Astrocyte (in vitro differentiated cells and primary cell): ENCODE results near the gene VOPP1. TPM values are rescaled to one million over a fixed set of nuclear protein-coding genes. Genes with fewer than 3 reads are reported as not detected.

Source experiments
- DNase-seq: peaks from one replicate; pipeline ENCODE4 v3.0.0-alpha.2; 2010; ENCODE audit warnings: low read depth
- FAIRE-seq: peaks from 2 replicates; lab custom pipeline; 2011; peaks lifted over from hg19 to GRCh38; lab: Jason Lieb, UNC
- H2AFZ ChIP-seq: 2 replicates; pipeline ENCODE4 v1.6.0; 2012; ENCODE audit warnings: low read depth, low read length, inconsistent platforms
- H3K27ac ChIP-seq: 2 replicates; pipeline ENCODE4 v1.5.1; 2011; ENCODE audit warnings: low read depth, low read length, inconsistent platforms
- H3K27me3 ChIP-seq: 2 replicates; pipeline ENCODE4 v1.6.0; 2011; ENCODE audit warnings: low read length, inconsistent platforms; ENCODE audit not compliant: insufficient read depth
- H3K36me3 ChIP-seq: 2 replicates; pipeline ENCODE4 v1.5.1; 2011; ENCODE audit warnings: low read length, inconsistent platforms; ENCODE audit not compliant: insufficient read depth
- H3K4me1 ChIP-seq: 2 replicates; pipeline ENCODE4 v1.5.1; 2011; ENCODE audit warnings: low read length, inconsistent platforms; ENCODE audit not compliant: insufficient read depth
- H3K4me2 ChIP-seq: 2 replicates; pipeline ENCODE4 v1.6.0; 2012; ENCODE audit warnings: low read length, inconsistent platforms
- H3K4me3 ChIP-seq: 2 replicates; pipeline ENCODE4 v1.5.1; 2011; ENCODE audit warnings: low read depth, mild to moderate bottlenecking, low read length, inconsistent platforms; ENCODE audit not compliant: insufficient read depth
- H3K79me2 ChIP-seq: 2 replicates; pipeline ENCODE4 v1.6.0; 2012; ENCODE audit warnings: mild to moderate bottlenecking, low read length, inconsistent platforms; ENCODE audit not compliant: insufficient read depth
- H3K9ac ChIP-seq: 2 replicates; pipeline ENCODE4 v1.6.0; 2012; ENCODE audit warnings: mild to moderate bottlenecking, low read length, inconsistent platforms
- H3K9me3 ChIP-seq: 2 replicates; pipeline ENCODE4 v1.5.1; 2012; ENCODE audit warnings: low read depth, mild to moderate bottlenecking, low read length, inconsistent platforms; ENCODE audit not compliant: insufficient read depth
- H4K20me1 ChIP-seq: 2 replicates; pipeline ENCODE4 v1.6.0; 2012; ENCODE audit warnings: low read length, inconsistent platforms; ENCODE audit not compliant: insufficient read depth
- H3K27ac Mint-ChIP-seq: one replicate; pipeline ENCODE4 v1.8.0; 2021; ENCODE audit warnings: mild to moderate bottlenecking, mixed read lengths; ENCODE audit not compliant: unreplicated experiment
- H3K27me3 Mint-ChIP-seq: one replicate; pipeline ENCODE4 v1.8.0; 2021; ENCODE audit warnings: low read depth, mixed read lengths; ENCODE audit not compliant: unreplicated experiment
- H3K36me3 Mint-ChIP-seq: one replicate; pipeline ENCODE4 v1.8.0; 2021; ENCODE audit warnings: low read depth, mixed read lengths; ENCODE audit not compliant: unreplicated experiment
- H3K4me1 Mint-ChIP-seq: one replicate; pipeline ENCODE4 v1.8.0; 2021; ENCODE audit warnings: low read depth, mixed read lengths; ENCODE audit not compliant: unreplicated experiment
- H3K4me3 Mint-ChIP-seq: one replicate; pipeline ENCODE4 v1.8.0; 2021; ENCODE audit warnings: mild to moderate bottlenecking, moderate library complexity, mixed read lengths; ENCODE audit not compliant: unreplicated experiment
- H3K9me3 Mint-ChIP-seq: one replicate; pipeline ENCODE4 v1.8.0; 2021; ENCODE audit warnings: mild to moderate bottlenecking, mixed read lengths; ENCODE audit not compliant: unreplicated experiment
- EZH2 ChIP-seq: IDR thresholded peaks from 2 replicates; pipeline ENCODE4 v1.6.1; 2012; ENCODE audit warnings: mild to moderate bottlenecking, low read length, inconsistent platforms; ENCODE audit not compliant: insufficient read depth
- total RNA-seq: library from RNA; stranded (reverse); gene quantifications from 2 replicates; pipeline ENCODE4 v1.2.1, GENCODE V29; 2021
- TF ChIP-seq, protein P1 (sequence below): IDR thresholded peaks from 2 replicates; pipeline ENCODE4 v1.5.1; 2011; ENCODE audit warnings: low read depth, mild to moderate bottlenecking, inconsistent platforms, low read length, moderate library complexity; ENCODE audit not compliant: insufficient read depth

VOPP1 gene
- total RNA-seq, 1 donor from 2014 or later, result 133 TPM

- no peaks in the 10 kb centered on the region for H3K9me3 ChIP-seq
- H3K4me3 ChIP-seq, result no peak overlapping the region
- Mint-ChIP-seq H3K4me3 (no peak overlapping the region), H3K4me1 (peaks cover 3% of the 10 kb centered on the region), H3K27me3 (peaks cover 5% of the 10 kb centered on the region), H3K9me3 (peaks cover 3% of the 10 kb centered on the region), H3K36me3 (peaks cover 5% of the 10 kb centered on the region), H3K27ac (no peak overlapping the region)
- no peak overlapping the region for H3K4me2 ChIP-seq
- no peaks in the 10 kb centered on the region for H3K79me2 ChIP-seq
- H3K4me1 ChIP-seq, result peaks cover 8% of the 10 kb centered on the region
- peaks cover 6% of the 10 kb centered on the region for H4K20me1 ChIP-seq
- H3K36me3 ChIP-seq, result no peaks in the 10 kb centered on the region
- no peak overlapping the region for H2AFZ ChIP-seq
- TF ChIP-seq EZH2, result no peak
- TF ChIP-seq, protein P1, sequence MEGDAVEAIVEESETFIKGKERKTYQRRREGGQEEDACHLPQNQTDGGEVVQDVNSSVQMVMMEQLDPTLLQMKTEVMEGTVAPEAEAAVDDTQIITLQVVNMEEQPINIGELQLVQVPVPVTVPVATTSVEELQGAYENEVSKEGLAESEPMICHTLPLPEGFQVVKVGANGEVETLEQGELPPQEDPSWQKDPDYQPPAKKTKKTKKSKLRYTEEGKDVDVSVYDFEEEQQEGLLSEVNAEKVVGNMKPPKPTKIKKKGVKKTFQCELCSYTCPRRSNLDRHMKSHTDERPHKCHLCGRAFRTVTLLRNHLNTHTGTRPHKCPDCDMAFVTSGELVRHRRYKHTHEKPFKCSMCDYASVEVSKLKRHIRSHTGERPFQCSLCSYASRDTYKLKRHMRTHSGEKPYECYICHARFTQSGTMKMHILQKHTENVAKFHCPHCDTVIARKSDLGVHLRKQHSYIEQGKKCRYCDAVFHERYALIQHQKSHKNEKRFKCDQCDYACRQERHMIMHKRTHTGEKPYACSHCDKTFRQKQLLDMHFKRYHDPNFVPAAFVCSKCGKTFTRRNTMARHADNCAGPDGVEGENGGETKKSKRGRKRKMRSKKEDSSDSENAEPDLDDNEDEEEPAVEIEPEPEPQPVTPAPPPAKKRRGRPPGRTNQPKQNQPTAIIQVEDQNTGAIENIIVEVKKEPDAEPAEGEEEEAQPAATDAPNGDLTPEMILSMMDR, result no peak
- H3K9ac ChIP-seq, result no peak overlapping the region
- FAIRE-seq (no peak), DNase-seq (no peak)
- no peaks in the 10 kb centered on the region for H3K27me3 ChIP-seq
- no peak overlapping the region for H3K27ac ChIP-seq
Observed at GRCh38 chr7:55431898-55432297, 140.4 kb downstream of the VOPP1 start.

- no peak for FAIRE-seq
- no peak overlapping the region for H3K4me2 ChIP-seq
- H3K27ac Mint-ChIP-seq, result peak overlapping the region; percentile 66
- H3K27me3 Mint-ChIP-seq, result peaks cover 1% of the 10 kb centered on the region
- H4K20me1 ChIP-seq, result peaks cover 6% of the 10 kb centered on the region
- no peak overlapping the region for H2AFZ ChIP-seq
- H3K27me3 ChIP-seq, result no peaks in the 10 kb centered on the region
- H3K9me3 Mint-ChIP-seq, result peaks cover 2% of the 10 kb centered on the region
- H3K36me3 ChIP-seq, result peaks cover 6% of the 10 kb centered on the region
- no peak overlapping the region for H3K9ac ChIP-seq
- H3K4me3 Mint-ChIP-seq, result no peak overlapping the region
- peaks cover 8% of the 10 kb centered on the region for H3K4me1 ChIP-seq
- H3K4me1 Mint-ChIP-seq, result peaks cover 13% of the 10 kb centered on the region
- no peak for TF ChIP-seq EZH2
- TF ChIP-seq, protein P1, result no peak
- H3K79me2 ChIP-seq, result no peaks in the 10 kb centered on the region
- no peaks in the 10 kb centered on the region for H3K9me3 ChIP-seq
- H3K36me3 Mint-ChIP-seq, result peaks cover 11% of the 10 kb centered on the region
- H3K27ac ChIP-seq, result no peak overlapping the region
- no peak for DNase-seq
- H3K4me3 ChIP-seq, result no peak overlapping the region
Observed at GRCh38 chr7:55429835-55430499, 142.3 kb downstream of the VOPP1 start.

DNA sequence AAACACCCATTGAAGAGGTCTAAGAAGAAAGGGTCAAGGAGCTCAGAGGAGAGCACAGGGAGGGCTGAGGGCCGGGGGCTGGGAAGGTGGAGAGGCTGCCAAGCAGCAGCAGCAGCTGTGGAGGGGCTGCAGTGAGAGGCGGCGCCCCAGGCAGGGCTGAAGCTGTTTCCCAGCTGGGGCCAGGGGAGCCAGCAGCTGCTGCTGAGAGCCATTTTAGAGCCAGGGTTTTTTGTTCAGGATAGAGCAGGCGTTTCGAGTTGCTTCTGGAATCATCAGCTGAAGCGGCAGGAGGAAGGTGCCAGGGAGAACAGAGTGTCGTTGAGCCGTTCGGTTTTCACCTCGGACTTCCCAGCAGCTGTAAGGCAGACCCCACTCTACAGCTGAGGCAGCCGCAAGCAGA is 144.5 kb downstream of the VOPP1 start:
- no peaks in the 10 kb centered on the region for H3K27me3 Mint-ChIP-seq
- H3K4me1 ChIP-seq, result peaks cover 21% of the 10 kb centered on the region
- peaks cover 11% of the 10 kb centered on the region for H3K36me3 Mint-ChIP-seq
- no peak overlapping the region for H3K4me3 ChIP-seq
- no peaks in the 10 kb centered on the region for H3K9me3 ChIP-seq
- no peaks in the 10 kb centered on the region for H3K27me3 ChIP-seq
- peaks cover 6% of the 10 kb centered on the region for H3K36me3 ChIP-seq
- H3K27ac ChIP-seq, result no peak overlapping the region
- H3K4me1 Mint-ChIP-seq, result peaks cover 27% of the 10 kb centered on the region
- TF ChIP-seq, protein P1, result no peak
- TF ChIP-seq EZH2, result no peak
- peaks cover 11% of the 10 kb centered on the region for H4K20me1 ChIP-seq
- no peak overlapping the region for H3K27ac Mint-ChIP-seq
- no peak for FAIRE-seq
- H3K9me3 Mint-ChIP-seq, result no peaks in the 10 kb centered on the region
- peak overlapping the region; percentile 48 for H3K4me2 ChIP-seq
- H2AFZ ChIP-seq, result no peak overlapping the region
- H3K9ac ChIP-seq, result no peak overlapping the region
- DNase-seq, result no peak
- no peaks in the 10 kb centered on the region for H3K79me2 ChIP-seq
- no peak overlapping the region for H3K4me3 Mint-ChIP-seq
